Neural progenitor cell (in vitro differentiated cells): ENCODE data around the gene KRTAP20-3. TPM values are rescaled to one million over a fixed set of nuclear protein-coding genes. Genes with fewer than 3 reads are reported as not detected.

ENCODE experiments used
- DNase-seq: peaks from one replicate; pipeline ENCODE4 v3.0.0-alpha.2; 2016; ENCODE audit warnings: low spot score
- H2AFZ ChIP-seq: fragments of 200-600 bp; sonication (generic); replicated peaks from 2 replicates; pipeline ENCODE4 v1.6.1; 2016; ENCODE audit warnings: antibody characterized with exemption
- H3F3A ChIP-seq: fragments of 200-600 bp; sonication (generic); 2 replicates; pipeline ENCODE4 v1.6.1; 2016; ENCODE audit warnings: antibody characterized with exemption, low read depth
- H3K27ac ChIP-seq: fragments of 200-600 bp; sonication (generic); 2 replicates; pipeline ENCODE4 v1.5.1; 2016; ENCODE audit warnings: mild to moderate bottlenecking
- H3K27me3 ChIP-seq: fragments of 200-600 bp; sonication (generic); 2 replicates; pipeline ENCODE4 v1.6.1; 2016; ENCODE audit warnings: mild to moderate bottlenecking, moderate library complexity
- H3K36me3 ChIP-seq: fragments of 200-600 bp; sonication (generic); 2 replicates; pipeline ENCODE4 v1.5.1; 2016
- H3K4me1 ChIP-seq: fragments of 200-600 bp; sonication (generic); 2 replicates; pipeline ENCODE4 v1.6.1; 2016; ENCODE audit warnings: mixed run types
- H3K4me2 ChIP-seq: fragments of 200-600 bp; sonication (generic); 2 replicates; pipeline ENCODE4 v1.6.1; 2016
- H3K4me3 ChIP-seq: fragments of 200-600 bp; sonication (generic); 2 replicates; pipeline ENCODE4 v1.5.1; 2016
- H3K79me2 ChIP-seq: fragments of 200-600 bp; sonication (generic); 2 replicates; pipeline ENCODE4 v1.6.1; 2016; ENCODE audit warnings: low read depth
- H3K9ac ChIP-seq: fragments of 200-600 bp; sonication (generic); 2 replicates; pipeline ENCODE4 v1.6.1; 2016
- H3K9me3 ChIP-seq: fragments of 200-600 bp; sonication (generic); 2 replicates; pipeline ENCODE4 v1.5.1; 2016; ENCODE audit warnings: low read depth
- H4K20me1 ChIP-seq: fragments of 200-600 bp; sonication (generic); 2 replicates; pipeline ENCODE4 v1.6.1; 2016; ENCODE audit warnings: low read depth
- H3K27ac Mint-ChIP-seq: 3 replicates; pipeline ENCODE4 v1.8.0; 2021; ENCODE audit warnings: mixed read lengths
- H3K27me3 Mint-ChIP-seq: 2 replicates; pipeline ENCODE4 v1.8.0; 2022; ENCODE audit warnings: low read depth, mild to moderate bottlenecking, inconsistent platforms, moderate library complexity, mixed read lengths; ENCODE audit not compliant: insufficient read depth
- H3K36me3 Mint-ChIP-seq: 3 replicates; pipeline ENCODE4 v1.8.0; 2021; ENCODE audit warnings: mixed read lengths
- H3K4me1 Mint-ChIP-seq: 3 replicates; pipeline ENCODE4 v1.8.0; 2021; ENCODE audit warnings: mixed read lengths
- H3K4me3 Mint-ChIP-seq: 3 replicates; pipeline ENCODE4 v1.8.0; 2021; ENCODE audit warnings: mild to moderate bottlenecking, moderate library complexity, mixed read lengths
- H3K9me3 Mint-ChIP-seq: 3 replicates; pipeline ENCODE4 v1.8.0; 2020; ENCODE audit warnings: mixed read lengths
- CTCF ChIP-seq: fragments of 200-600 bp; sonication (generic); IDR thresholded peaks from 2 replicates; pipeline ENCODE4 v1.5.1; 2017; ENCODE audit warnings: antibody characterized with exemption, mild to moderate bottlenecking
- EZH2 ChIP-seq: fragments of 200-600 bp; sonication (generic); IDR thresholded peaks from 2 replicates; pipeline ENCODE4 v1.6.1; 2017; ENCODE audit warnings: antibody characterized with exemption, mild to moderate bottlenecking, moderate library complexity
- EZH2phosphoT487 ChIP-seq: fragments of 200-600 bp; sonication (generic); IDR thresholded peaks from 2 replicates; pipeline ENCODE4 v1.6.1; 2017; ENCODE audit warnings: antibody characterized with exemption
- total RNA-seq: library from RNA; depleted of rRNA; stranded (reverse); fragments of >200 nt; gene quantifications from 2 replicates; pipeline ENCODE4 v1.2.3, GENCODE V29; 2015; ENCODE audit warnings: low replicate concordance

Gene KRTAP20-3
- total RNA-seq, 1 donor from 2014 or later: not detected

- H3K36me3 ChIP-seq: no peaks in the 10 kb centered on the region
Observed at GRCh38 chr21:30628109-30628508, 14.6 kb upstream of the KRTAP20-3 start.

GRCh38 chr21:30629200-30629599 is 13.5 kb upstream of the KRTAP20-3 start:
- no peaks in the 10 kb centered on the region for H3K79me2 ChIP-seq
- H2AFZ ChIP-seq: no peak overlapping the region
- H3K27me3 Mint-ChIP-seq: peaks cover 2% of the 10 kb centered on the region
- no peaks in the 10 kb centered on the region for H4K20me1 ChIP-seq
- H3K36me3 ChIP-seq: no peaks in the 10 kb centered on the region
- no peaks in the 10 kb centered on the region for H3K27me3 ChIP-seq
- peaks cover 2% of the 10 kb centered on the region for H3K9me3 Mint-ChIP-seq
- H3K9me3 ChIP-seq: peaks cover 3% of the 10 kb centered on the region
- H3K4me1 ChIP-seq: no peaks in the 10 kb centered on the region
- no peak overlapping the region for H3K27ac ChIP-seq
- H3K4me1 Mint-ChIP-seq: no peaks in the 10 kb centered on the region
- H3K36me3 Mint-ChIP-seq: no peaks in the 10 kb centered on the region
- TF ChIP-seq CTCF: no peak
- no peak for TF ChIP-seq EZH2
- H3K4me2 ChIP-seq: no peak overlapping the region
- no peak overlapping the region for H3K4me3 Mint-ChIP-seq
- no peak overlapping the region for H3K27ac Mint-ChIP-seq
- no peaks in the 10 kb centered on the region for H3F3A ChIP-seq
- no peak overlapping the region for H3K4me3 ChIP-seq
- no peak for DNase-seq
- no peak overlapping the region for H3K9ac ChIP-seq

More at GRCh38 chr21:30628109-30628508, 14.6 kb upstream of the KRTAP20-3 start:
- Histone ChIP-seq H2AFZ (no peak overlapping the region), H3K79me2 (no peaks in the 10 kb centered on the region), H3K4me3 (no peak overlapping the region), H3K27me3 (no peaks in the 10 kb centered on the region), H3F3A (no peaks in the 10 kb centered on the region), H4K20me1 (no peaks in the 10 kb centered on the region), H3K9ac (no peak overlapping the region), H3K4me1 (no peaks in the 10 kb centered on the region), H3K9me3 (peaks cover 3% of the 10 kb centered on the region), H3K4me2 (no peak overlapping the region), H3K27ac (no peak overlapping the region)
- no peak overlapping the region for H3K4me3 Mint-ChIP-seq
- H3K36me3 Mint-ChIP-seq: no peaks in the 10 kb centered on the region
- peaks cover 2% of the 10 kb centered on the region for H3K27me3 Mint-ChIP-seq
- DNase-seq: no peak
- TF ChIP-seq CTCF: no peak
- no peak for TF ChIP-seq EZH2
- no peak for TF ChIP-seq EZH2phosphoT487
- peaks cover 3% of the 10 kb centered on the region for H3K9me3 Mint-ChIP-seq
- H3K4me1 Mint-ChIP-seq: no peaks in the 10 kb centered on the region
- H3K27ac Mint-ChIP-seq: no peak overlapping the region

GRCh38 chr21:30634906-30635305 is 7.8 kb upstream of the KRTAP20-3 start, which contains the start of gene KRTAP20-2:
Gene KRTAP20-2 (plus strand): TSS chr21:30635206. CDS start chr21:30635264, 58 bp downstream.
- no peaks in the 10 kb centered on the region for H3K36me3 ChIP-seq
- H3K9ac ChIP-seq: no peak within 1 kb of the TSS
- H3K4me2 ChIP-seq: no peak within 1 kb of the TSS
- Mint-ChIP-seq H3K4me3 (no peak within 1 kb of the TSS), H3K27me3 (peaks cover 2% of the 10 kb centered on the region), H3K27ac (no peak within 1 kb of the TSS), H3K36me3 (no peaks in the 10 kb centered on the region), H3K9me3 (no peaks in the 10 kb centered on the region), H3K4me1 (no peaks in the 10 kb centered on the region)
- no peak within 1 kb of the TSS for H3K4me3 ChIP-seq
- H4K20me1 ChIP-seq: no peaks in the 10 kb centered on the region
- no peak within 1 kb of the TSS for H2AFZ ChIP-seq
- DNase-seq: no peak
- no peaks in the 10 kb centered on the region for H3F3A ChIP-seq
- no peaks in the 10 kb centered on the region for H3K27me3 ChIP-seq
- H3K4me1 ChIP-seq: no peaks in the 10 kb centered on the region
- no peak within 1 kb of the TSS for H3K27ac ChIP-seq
- TF ChIP-seq EZH2phosphoT487 (no peak), CTCF (no peak), EZH2 (no peak)
- no peaks in the 10 kb centered on the region for H3K79me2 ChIP-seq
- H3K9me3 ChIP-seq: no peaks in the 10 kb centered on the region
